D721Med (cell line): ENCODE data around the gene SGIP1.
"Not testable (repeated sequence)": the region's sequence is repeated elsewhere in the genome, so short reads cannot be mapped to it uniquely, and the experiment has no call there.

Source experiments
- DNase-seq: peaks from one replicate; pipeline ENCODE4 v3.0.0; 2011; ENCODE audit warnings: low spot score; ENCODE audit not compliant: insufficient read length
- FAIRE-seq: peaks from 2 replicates; lab custom pipeline; 2011; peaks lifted over from hg19 to GRCh38; lab: Jason Lieb, UNC
- CTCF ChIP-seq: IDR thresholded peaks from 2 replicates; pipeline ENCODE4 v1.5.1; 2012; ENCODE audit warnings: mild to moderate bottlenecking, control low read depth; ENCODE audit not compliant: insufficient read depth; ENCODE audit errors: missing control alignments

Gene SGIP1

DNA sequence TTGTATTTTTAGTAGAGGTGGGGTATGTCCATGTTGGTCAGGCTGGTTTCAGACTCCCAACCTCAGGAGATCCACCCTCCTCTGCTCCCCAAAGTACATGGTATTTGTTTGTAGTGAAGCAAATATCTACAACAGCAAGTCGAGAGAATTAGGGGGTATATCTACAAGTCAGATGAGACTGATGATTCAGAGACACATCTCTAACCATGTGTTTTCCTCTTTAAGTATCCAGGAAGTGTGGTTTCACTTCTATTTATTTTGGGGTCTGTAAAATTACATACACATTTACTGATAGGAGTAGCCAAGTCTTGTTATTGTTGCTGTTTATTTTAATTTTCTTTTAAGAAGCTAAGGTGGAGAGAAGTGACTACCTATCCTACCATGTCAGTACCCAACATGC is 44.9 kb downstream of the SGIP1 start:
- DNase-seq (no peak), FAIRE-seq (no peak)
- no peak for TF ChIP-seq CTCF

GRCh38 chr1:66580081-66580480 is 46.1 kb downstream of the SGIP1 start:
- DNase-seq: no peak
- no peak for TF ChIP-seq CTCF
- no peak for FAIRE-seq

DNA sequence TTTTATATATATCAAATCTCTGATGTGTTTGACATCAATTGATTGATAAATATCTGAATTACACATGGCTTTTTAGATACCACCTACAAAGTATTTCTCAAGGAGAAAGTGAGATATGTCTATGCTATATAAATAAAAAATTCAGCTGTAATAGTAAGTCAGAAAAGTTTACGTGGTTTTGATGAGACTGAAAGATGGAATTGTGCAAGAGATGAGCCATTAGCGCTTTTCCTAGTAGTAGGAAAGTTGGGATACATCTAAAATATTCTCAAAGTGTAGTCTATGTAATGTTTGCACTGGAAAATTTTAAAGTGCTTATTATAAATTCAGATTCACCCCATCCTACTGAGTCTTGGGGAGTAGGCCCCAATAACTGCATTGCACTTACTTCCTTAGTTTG is 49.1 kb downstream of the SGIP1 start:
- TF ChIP-seq CTCF: no peak
- DNase-seq: no peak
- no peak for FAIRE-seq

GRCh38 chr1:66585002-66585401 is 51.0 kb downstream of the SGIP1 start:
- no peak for DNase-seq
- no peak for TF ChIP-seq CTCF
- FAIRE-seq: peak; percentile 6

DNA sequence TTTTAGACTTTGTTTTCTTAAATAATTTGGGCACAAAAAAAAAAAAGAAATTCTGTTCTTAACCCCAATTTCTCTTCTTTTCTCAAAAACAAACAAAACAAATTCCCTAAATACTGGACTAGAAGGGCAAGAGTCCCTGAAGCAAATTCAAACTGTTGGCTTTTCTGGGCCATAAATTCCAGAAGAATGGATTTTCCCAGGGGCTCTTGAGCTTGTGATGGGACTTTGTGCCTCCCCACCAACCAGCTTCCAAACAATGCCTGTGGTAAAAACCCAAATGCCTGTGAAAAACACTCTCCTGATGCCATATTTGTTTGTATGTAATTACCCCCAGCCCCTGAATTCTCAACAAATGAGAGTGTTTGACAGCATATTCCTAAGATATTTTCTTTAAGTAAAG is 55.4 kb downstream of the SGIP1 start:
- no peak for TF ChIP-seq CTCF
- DNase-seq (no peak), FAIRE-seq (no peak)

DNA sequence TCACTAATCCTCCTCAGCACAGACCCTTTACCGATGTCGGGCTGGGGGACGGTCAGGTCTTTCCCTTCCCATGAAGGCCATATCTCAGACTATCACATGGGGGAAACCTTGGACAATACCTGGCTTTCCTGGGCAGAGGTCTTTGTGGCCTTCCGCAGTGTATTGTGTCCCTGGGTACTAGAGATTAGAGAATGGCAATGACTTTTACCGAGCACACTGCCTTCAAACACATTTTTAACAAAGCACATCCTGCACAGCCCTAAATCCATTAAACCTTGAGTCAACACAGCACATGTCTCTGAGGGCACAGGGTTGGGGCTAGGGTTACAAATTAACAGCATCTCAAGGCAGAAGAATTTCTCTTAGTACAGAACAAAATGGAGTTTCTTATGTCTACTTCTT is 58.2 kb downstream of the SGIP1 start:
- FAIRE-seq, DNase-seq: not testable (repeated sequence)

DNA sequence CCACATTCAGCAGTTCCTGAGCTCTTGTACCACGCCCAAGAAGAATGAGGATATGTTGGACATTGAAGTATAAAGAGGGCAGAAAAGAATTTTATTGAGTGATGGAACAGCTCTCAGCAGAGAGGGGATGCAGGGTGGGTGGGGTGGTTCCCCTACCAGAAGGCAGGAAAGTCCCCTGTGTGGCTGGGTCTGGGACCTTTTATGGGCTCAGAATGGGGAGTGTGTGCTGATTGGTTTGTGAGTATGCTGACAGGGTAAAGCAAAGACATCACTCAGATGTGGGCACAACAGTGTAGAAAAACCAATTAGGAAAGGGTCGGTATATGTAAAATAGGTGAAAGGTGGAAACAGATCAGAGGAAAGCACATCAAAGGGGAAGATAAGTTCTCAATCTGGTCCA is 62.2 kb downstream of the SGIP1 start:
- no peak for DNase-seq
- no peak for TF ChIP-seq CTCF
- FAIRE-seq: no peak

- TF ChIP-seq CTCF: no peak
- FAIRE-seq (no peak), DNase-seq (no peak)
Observed at GRCh38 chr1:66597500-66597899, 63.5 kb downstream of the SGIP1 start.
